H9 (cell line): ENCODE data around the gene ZNF821. TPM values are rescaled to one million over a fixed set of nuclear protein-coding genes. Genes with fewer than 3 reads are reported as not detected.
A peak's percentile ranks its signal among the peaks of the same experiment; 100 is the strongest.

Source experiments
- DNase-seq: peaks from one replicate; pipeline ENCODE4 v3.0.0-alpha.2; 2017
- H2AFZ ChIP-seq: one replicate; pipeline ENCODE4 v1.6.1; 2013; ENCODE audit warnings: mild to moderate bottlenecking, low read length, control low read depth, moderate library complexity
- H2AK5ac ChIP-seq: 2 replicates; pipeline ENCODE4 v1.6.1; 2013; ENCODE audit warnings: low read length, control low read depth, mixed read lengths; ENCODE audit not compliant: insufficient read length
- H2BK120ac ChIP-seq: one replicate; pipeline ENCODE4 v1.6.1; 2013; ENCODE audit warnings: low read depth, mild to moderate bottlenecking, low read length, control low read depth, inconsistent platforms; ENCODE audit not compliant: poor library complexity, severe bottlenecking
- H2BK12ac ChIP-seq: 2 replicates; pipeline ENCODE4 v1.6.1; 2013; ENCODE audit warnings: low read length, control low read depth, mixed read lengths, low read depth; ENCODE audit not compliant: insufficient read length
- H2BK15ac ChIP-seq: 2 replicates; pipeline ENCODE4 v1.6.1; 2013; ENCODE audit warnings: low read depth, low read length, control low read depth
- H2BK20ac ChIP-seq: one replicate; pipeline ENCODE4 v1.6.1; 2013; ENCODE audit warnings: low read depth, mild to moderate bottlenecking, low read length, control low read depth, inconsistent platforms; ENCODE audit not compliant: poor library complexity, severe bottlenecking
- H2BK5ac ChIP-seq: 2 replicates; pipeline ENCODE4 v1.6.1; 2013; ENCODE audit warnings: low read length, control low read depth, mixed read lengths; ENCODE audit not compliant: insufficient read length
- H3K14ac ChIP-seq: 2 replicates; pipeline ENCODE4 v1.6.1; 2013; ENCODE audit warnings: low read length, control low read depth; ENCODE audit not compliant: insufficient read depth
- H3K18ac ChIP-seq: 2 replicates; pipeline ENCODE4 v1.6.1; 2013; ENCODE audit warnings: low read depth, mild to moderate bottlenecking, mixed read lengths, low read length, control low read depth; ENCODE audit not compliant: insufficient read length
- H3K23ac ChIP-seq: 2 replicates; pipeline ENCODE4 v1.6.1; 2013; ENCODE audit warnings: low read length, control low read depth, mixed read lengths, low read depth; ENCODE audit not compliant: insufficient read length
- H3K23me2 ChIP-seq: 2 replicates; pipeline ENCODE4 v1.6.1; 2013; ENCODE audit warnings: low read depth, mild to moderate bottlenecking, mixed read lengths, low read length, control low read depth; ENCODE audit not compliant: insufficient read length, poor library complexity, severe bottlenecking
- H3K27ac ChIP-seq: 2 replicates; pipeline ENCODE4 v1.5.1; 2013; ENCODE audit warnings: low read length, control low read depth, mixed read lengths, low read depth; ENCODE audit not compliant: insufficient read length
- H3K27me3 ChIP-seq: 2 replicates; pipeline ENCODE4 v1.6.1; 2013; ENCODE audit warnings: low read length, control low read depth, inconsistent platforms; ENCODE audit not compliant: insufficient read depth
- H3K4ac ChIP-seq: 2 replicates; pipeline ENCODE4 v1.6.1; 2013; ENCODE audit warnings: low read depth, mild to moderate bottlenecking, control low read depth, inconsistent platforms, low read length, moderate library complexity
- H3K4me1 ChIP-seq: 2 replicates; pipeline ENCODE4 v1.6.1; 2013; ENCODE audit warnings: low read length, control low read depth, inconsistent platforms; ENCODE audit not compliant: insufficient read depth
- H3K4me2 ChIP-seq: 2 replicates; pipeline ENCODE4 v1.6.1; 2013; ENCODE audit warnings: low read length, control low read depth, mixed read lengths; ENCODE audit not compliant: insufficient read length, insufficient read depth
- H3K56ac ChIP-seq: 2 replicates; pipeline ENCODE4 v1.6.1; 2013; ENCODE audit warnings: low read depth, mild to moderate bottlenecking, mixed read lengths, low read length, control low read depth; ENCODE audit not compliant: insufficient read length
- H3K79me1 ChIP-seq: 2 replicates; pipeline ENCODE4 v1.6.1; 2013; ENCODE audit warnings: low read depth, mild to moderate bottlenecking, moderate library complexity, low read length, control low read depth, inconsistent platforms; ENCODE audit not compliant: insufficient read depth, poor library complexity, severe bottlenecking
- H3K79me2 ChIP-seq: 2 replicates; pipeline ENCODE4 v1.6.1; 2013; ENCODE audit warnings: low read length, control low read depth, inconsistent platforms; ENCODE audit not compliant: insufficient read depth
- H3K9ac ChIP-seq: 2 replicates; pipeline ENCODE4 v1.6.1; 2013; ENCODE audit warnings: low read length, control low read depth, mixed read lengths; ENCODE audit not compliant: insufficient read length; ENCODE audit errors: extremely low read depth
- H3K9me3 ChIP-seq: one replicate; pipeline ENCODE4 v1.6.1; 2013; ENCODE audit warnings: low read depth, low read length, inconsistent platforms; ENCODE audit not compliant: control insufficient read depth
- H3T11ph ChIP-seq: one replicate; pipeline ENCODE4 v1.6.1; 2013; ENCODE audit warnings: mild to moderate bottlenecking, low read length, control low read depth, inconsistent platforms
- H4K20me1 ChIP-seq: one replicate; pipeline ENCODE4 v1.6.1; 2013; ENCODE audit not compliant: control insufficient read depth, insufficient read length, insufficient read depth
- H4K5ac ChIP-seq: 2 replicates; pipeline ENCODE4 v1.6.1; 2013; ENCODE audit warnings: low read depth, mild to moderate bottlenecking, mixed read lengths, low read length, control low read depth; ENCODE audit not compliant: insufficient read length
- H4K8ac ChIP-seq: replicated peaks from 2 replicates; pipeline ENCODE4 v1.6.1; 2013; ENCODE audit warnings: low read length, control low read depth, mixed read lengths, low read depth; ENCODE audit not compliant: insufficient read length
- H4K91ac ChIP-seq: 2 replicates; pipeline ENCODE4 v1.6.1; 2013; ENCODE audit warnings: low read depth, mild to moderate bottlenecking, moderate library complexity, mixed read lengths, low read length, control low read depth; ENCODE audit not compliant: insufficient read length
- H3K27ac Mint-ChIP-seq, 3 experiments: 2 replicates in 2 of 3; 3 replicates in 1 of 3; pipeline ENCODE4 v1.8.0; 2020 to 2021; ENCODE audit warnings: mixed read lengths in 3 of 3, mild to moderate bottlenecking in 1 of 3, moderate library complexity in 1 of 3
- H3K27me3 Mint-ChIP-seq: 2 replicates; pipeline ENCODE4 v1.8.0; 2021; ENCODE audit warnings: low read depth, mild to moderate bottlenecking, moderate library complexity, mixed read lengths
- H3K36me3 Mint-ChIP-seq, 3 experiments: 2 replicates in 2 of 3; 3 replicates in 1 of 3; pipeline ENCODE4 v1.8.0; 2020 to 2021; ENCODE audit warnings: low read depth in 3 of 3, mixed read lengths in 3 of 3; ENCODE audit not compliant: insufficient read depth in 1 of 3
- H3K4me1 Mint-ChIP-seq, 2 experiments: 2 replicates each; pipeline ENCODE4 v1.8.0; 2020; ENCODE audit warnings: mixed read lengths in 2 of 2
- H3K4me3 Mint-ChIP-seq, 2 experiments: 2 replicates in 1 of 2; 3 replicates in 1 of 2; pipeline ENCODE4 v1.8.0; 2020 to 2021; ENCODE audit warnings: mild to moderate bottlenecking in 2 of 2, mixed read lengths in 2 of 2, moderate library complexity in 1 of 2
- H3K9me3 Mint-ChIP-seq, 2 experiments: 2 replicates in 1 of 2; 3 replicates in 1 of 2; pipeline ENCODE4 v1.8.0; 2020; ENCODE audit warnings: mild to moderate bottlenecking in 2 of 2, mixed read lengths in 2 of 2, moderate library complexity in 1 of 2
- WGBS: extraction: QIAGEN DNeasy Blood & Tissue Kit; methylation state at CpG from one replicate; pipeline ENCODE4 v1.1.7; 2013; ENCODE audit warnings: missing lambda C conversion rate, low lambda C conversion rate, mixed read lengths; ENCODE audit not compliant: insufficient read length; ENCODE audit errors: extremely low coverage; 5-methylcytosine and 5-hydroxymethylcytosine counted together
- total RNA-seq: library from RNA; stranded (reverse); gene quantifications from 2 replicates; pipeline ENCODE4 v1.2.1, GENCODE V29; 2021
- TF ChIP-seq, protein P1 (sequence below): fragments of 200-600 bp; sonication (generic); conservative IDR thresholded peaks from 3 replicates; pipeline ENCODE4 v1.8.0; 2021; ENCODE audit warnings: antibody characterized with exemption, mild to moderate bottlenecking

ZNF821 gene
- total RNA-seq, 1 experiment from 2014 or later, result 12.5 TPM

DNA sequence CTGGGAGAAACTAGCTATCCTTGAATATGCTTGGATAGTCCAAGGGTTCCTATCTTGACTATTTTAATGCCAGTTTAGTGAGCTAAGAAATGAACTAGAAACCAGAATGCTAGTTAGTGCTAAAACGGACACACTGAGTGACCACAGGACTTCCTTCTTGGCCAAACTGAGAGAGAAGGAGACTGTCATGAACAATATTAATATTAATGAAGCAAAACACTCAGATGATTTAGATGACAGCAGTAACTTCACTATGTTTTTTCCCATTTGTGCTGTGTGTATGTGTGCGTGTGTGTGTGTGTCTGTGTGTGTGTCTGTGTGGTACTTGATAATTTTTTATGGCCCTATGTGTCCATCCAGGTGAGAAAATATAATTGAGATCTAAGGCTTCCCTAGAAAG lies 40.4 kb downstream of the ZNF821 start:
- Histone ChIP-seq H3K56ac (no peak overlapping the region), H3K23me2 (peaks cover 5% of the 10 kb centered on the region), H3K23ac (no peak overlapping the region), H3K18ac (no peak overlapping the region), H3K4me1 (peaks cover 3% of the 10 kb centered on the region; the same call in 1 of the 2 replicates), H2AFZ (no peak overlapping the region), H2BK120ac (no peak overlapping the region), H3K14ac (no peak overlapping the region), H2BK15ac (no peak overlapping the region), H4K5ac (no peak overlapping the region), H3K9ac (no peak overlapping the region), H3K9me3 (no peaks in the 10 kb centered on the region), H3K27me3 (no peaks in the 10 kb centered on the region), H4K8ac (no peak overlapping the region), H3K27ac (no peak overlapping the region), H3K79me2 (peaks cover 12% of the 10 kb centered on the region; the same call in 1 of the 2 replicates), H3K79me1 (no peaks in the 10 kb centered on the region), H2AK5ac (no peak overlapping the region), H3K4me2 (no peak overlapping the region), H4K91ac (no peak overlapping the region), H2BK20ac (no peak overlapping the region), H2BK12ac (no peak overlapping the region), H2BK5ac (no peak overlapping the region), H4K20me1 (no peaks in the 10 kb centered on the region), H3K4ac (no peak overlapping the region), H3T11ph (no peak overlapping the region)
- Mint-ChIP-seq H3K36me3 (peaks cover 5 to 7% (median 6%) of the 10 kb centered on the region in 3 experiments; a peak in 5 of 7 replicates), H3K4me3 (0 out of 5 replicates have a peak overlapping the region, but pooled peaks of 1 of the 2 experiments have one; percentile 52), H3K9me3 (no peaks in the 10 kb centered on the region), H3K4me1 (peaks cover 8 to 13% of the 10 kb centered on the region in 2 experiments), H3K27me3 (no peaks in the 10 kb centered on the region), H3K27ac (no peak overlapping the region)
- TF ChIP-seq, protein P1, sequence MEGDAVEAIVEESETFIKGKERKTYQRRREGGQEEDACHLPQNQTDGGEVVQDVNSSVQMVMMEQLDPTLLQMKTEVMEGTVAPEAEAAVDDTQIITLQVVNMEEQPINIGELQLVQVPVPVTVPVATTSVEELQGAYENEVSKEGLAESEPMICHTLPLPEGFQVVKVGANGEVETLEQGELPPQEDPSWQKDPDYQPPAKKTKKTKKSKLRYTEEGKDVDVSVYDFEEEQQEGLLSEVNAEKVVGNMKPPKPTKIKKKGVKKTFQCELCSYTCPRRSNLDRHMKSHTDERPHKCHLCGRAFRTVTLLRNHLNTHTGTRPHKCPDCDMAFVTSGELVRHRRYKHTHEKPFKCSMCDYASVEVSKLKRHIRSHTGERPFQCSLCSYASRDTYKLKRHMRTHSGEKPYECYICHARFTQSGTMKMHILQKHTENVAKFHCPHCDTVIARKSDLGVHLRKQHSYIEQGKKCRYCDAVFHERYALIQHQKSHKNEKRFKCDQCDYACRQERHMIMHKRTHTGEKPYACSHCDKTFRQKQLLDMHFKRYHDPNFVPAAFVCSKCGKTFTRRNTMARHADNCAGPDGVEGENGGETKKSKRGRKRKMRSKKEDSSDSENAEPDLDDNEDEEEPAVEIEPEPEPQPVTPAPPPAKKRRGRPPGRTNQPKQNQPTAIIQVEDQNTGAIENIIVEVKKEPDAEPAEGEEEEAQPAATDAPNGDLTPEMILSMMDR, result no peak
- DNase-seq, result no peak
- WGBS, result no CpG with 5 or more reads among the region's 2 CpGs
